ENCODE data around the gene FBXO48. TPM values are rescaled to one million over a fixed set of nuclear protein-coding genes. Genes with fewer than 3 reads are reported as not detected.

FBXO48 gene
- total RNA-seq, 1 donor from 2014 or later: 0.64 TPM

GRCh38 chr2:68438455-68439303 is 28.4 kb downstream of the FBXO48 start:
- no peak for DNase-seq (ENCODE audit: extremely low read depth, low read depth, low spot score)

GRCh38 chr2:68436270-68436669 is 30.8 kb downstream of the FBXO48 start:
- DNase-seq (ENCODE audit: extremely low read depth, low read depth, low spot score): no peak

GRCh38 chr2:68435615-68436014 is 31.5 kb downstream of the FBXO48 start:
- no peak for DNase-seq (ENCODE audit: extremely low read depth, low read depth, low spot score)

- no peak for DNase-seq (ENCODE audit: extremely low read depth, low read depth, low spot score)
Measured at GRCh38 chr2:68434981-68435380, 32.1 kb downstream of the FBXO48 start.

GRCh38 chr2:68432696-68433658 is 34.1 kb downstream of the FBXO48 start:
- no peak for DNase-seq (ENCODE audit: extremely low read depth, low read depth, low spot score)

- DNase-seq (ENCODE audit: extremely low read depth, low read depth, low spot score): no peak
Measured at GRCh38 chr2:68431316-68431972, 35.6 kb downstream of the FBXO48 start.

GRCh38 chr2:68429311-68429826 is 37.7 kb downstream of the FBXO48 start:
- DNase-seq (ENCODE audit: extremely low read depth, low read depth, low spot score): no peak

GRCh38 chr2:68428746-68429145 is 38.3 kb downstream of the FBXO48 start:
- no peak for DNase-seq (ENCODE audit: extremely low read depth, low read depth, low spot score)

- DNase-seq (ENCODE audit: extremely low read depth, low read depth, low spot score): no peak
Measured at GRCh38 chr2:68428126-68428525, 39.0 kb downstream of the FBXO48 start.

GRCh38 chr2:68426848-68427579 is 40.1 kb downstream of the FBXO48 start:
- no peak for DNase-seq (ENCODE audit: extremely low read depth, low read depth, low spot score)

- DNase-seq (ENCODE audit: extremely low read depth, low read depth, low spot score): no peak
Measured at GRCh38 chr2:68426446-68426845, 40.6 kb downstream of the FBXO48 start.

GRCh38 chr2:68425503-68425902 is 41.6 kb downstream of the FBXO48 start:
- DNase-seq (ENCODE audit: extremely low read depth, low read depth, low spot score): no peak

- no peak for DNase-seq (ENCODE audit: extremely low read depth, low read depth, low spot score)
Measured at GRCh38 chr2:68423966-68424650, 43.0 kb downstream of the FBXO48 start.

GRCh38 chr2:68420254-68420910 is 46.7 kb downstream of the FBXO48 start:
- no peak for DNase-seq (ENCODE audit: extremely low read depth, low read depth, low spot score)

GRCh38 chr2:68418855-68419254 is 48.2 kb downstream of the FBXO48 start:
- DNase-seq (ENCODE audit: extremely low read depth, low read depth, low spot score): no peak

- no peak for DNase-seq (ENCODE audit: extremely low read depth, low read depth, low spot score)
Measured at GRCh38 chr2:68418419-68418818, 48.7 kb downstream of the FBXO48 start.

GRCh38 chr2:68417926-68418325 is 49.2 kb downstream of the FBXO48 start:
- DNase-seq (ENCODE audit: extremely low read depth, low read depth, low spot score): no peak

GRCh38 chr2:68416081-68416675 is 50.9 kb downstream of the FBXO48 start:
- no peak for DNase-seq (ENCODE audit: extremely low read depth, low read depth, low spot score)

GRCh38 chr2:68415521-68415920 is 51.6 kb downstream of the FBXO48 start:
- DNase-seq (ENCODE audit: extremely low read depth, low read depth, low spot score): no peak
